Forelimb muscle (tissue), 1 donor: Measurements from ENCODE around the gene PKP3. TPM values are rescaled to one million over a fixed set of nuclear protein-coding genes. Genes with fewer than 3 reads are reported as not detected.
"Not testable (repeated sequence)": the region's sequence is repeated elsewhere in the genome, so short reads cannot be mapped to it uniquely, and the experiment has no call there.

Experiments
- DNase-seq: peaks from one replicate; pipeline ENCODE4 v3.0.0-alpha.2; 2013; ENCODE audit warnings: low read depth
- polyA plus RNA-seq: library from polyadenylated mRNA; unstranded; fragments of 120-200 nt; gene quantifications from one replicate; pipeline ENCODE4 v1.2.1, GENCODE V29; 2013; ENCODE audit not compliant: insufficient read length

The PKP3 gene
- polyA plus RNA-seq, 1 donor = 0.16 TPM

GRCh38 chr11:377174-377865, 16.7 kb upstream of the PKP3 start:
- DNase-seq = no peak

- no peak for DNase-seq
Observed at GRCh38 chr11:377883-378500, 16.0 kb upstream of the PKP3 start.

- DNase-seq = no peak
Observed at GRCh38 chr11:379205-380094, 14.6 kb upstream of the PKP3 start.

GRCh38 chr11:380095-380480, 13.9 kb upstream of the PKP3 start:
- no peak for DNase-seq

GRCh38 chr11:380491-380890, 13.5 kb upstream of the PKP3 start:
- DNase-seq = no peak

GRCh38 chr11:380996-381395, 13.0 kb upstream of the PKP3 start:
- no peak for DNase-seq

GRCh38 chr11:381501-382072, 12.4 kb upstream of the PKP3 start:
- no peak for DNase-seq

GRCh38 chr11:382081-382629, 11.9 kb upstream of the PKP3 start:
- DNase-seq = no peak

GRCh38 chr11:383431-383830, 10.6 kb upstream of the PKP3 start:
- no peak for DNase-seq

- DNase-seq = no peak
Observed at GRCh38 chr11:384511-384910, 9.5 kb upstream of the PKP3 start.

GRCh38 chr11:385594-386351, 8.2 kb upstream of the PKP3 start:
- no peak for DNase-seq

- no peak for DNase-seq
Observed at GRCh38 chr11:386483-386882, 7.5 kb upstream of the PKP3 start.

GRCh38 chr11:387193-387793, 6.7 kb upstream of the PKP3 start:
- DNase-seq = no peak

- DNase-seq = not testable (repeated sequence)
Observed at GRCh38 chr11:389369-389768, 4.6 kb upstream of the PKP3 start.

GRCh38 chr11:390175-390574, 3.8 kb upstream of the PKP3 start:
- no peak for DNase-seq

- DNase-seq = no peak
Observed at GRCh38 chr11:391117-392017, 2.6 kb upstream of the PKP3 start.

- DNase-seq = no peak
Observed at GRCh38 chr11:392102-392777, 1.8 kb upstream of the PKP3 start.

GRCh38 chr11:393219-394033, 583 bp upstream of the PKP3 start:
- DNase-seq = no peak
